ENCODE measurements around the gene RFX1.
"Not testable (repeated sequence)": the region's sequence is repeated elsewhere in the genome, so short reads cannot be mapped to it uniquely, and the experiment has no call there.

The RFX1 gene

GRCh38 chr19:14022469-14022868 lies 16.3 kb upstream of the RFX1 start:
- TF ChIP-seq CTCF (conservative IDR thresholded peaks at IDR 0.05) (no peak), ZFX (IDR thresholded peaks at IDR 0.05) (no peak)
- H3K27ac ChIP-seq: no peak overlapping the region

GRCh38 chr19:14021474-14021873 lies 15.4 kb upstream of the RFX1 start:
- TF ChIP-seq CTCF (conservative IDR thresholded peaks at IDR 0.05): no peak
- no peak for TF ChIP-seq ZFX (IDR thresholded peaks at IDR 0.05)
- no peak overlapping the region for H3K27ac ChIP-seq

- H3K27ac ChIP-seq: not testable (repeated sequence)
Measured at GRCh38 chr19:14019739-14020138, 13.6 kb upstream of the RFX1 start.

GRCh38 chr19:14019100-14019499 lies 13.0 kb upstream of the RFX1 start:
- TF ChIP-seq ZFX (IDR thresholded peaks at IDR 0.05) (no peak), CTCF (conservative IDR thresholded peaks at IDR 0.05) (no peak)
- no peak overlapping the region for H3K27ac ChIP-seq

GRCh38 chr19:14015524-14016035 lies 9.5 kb upstream of the RFX1 start:
- H3K27ac ChIP-seq: no peak overlapping the region
- TF ChIP-seq CTCF (conservative IDR thresholded peaks at IDR 0.05): no peak
- no peak for TF ChIP-seq ZFX (IDR thresholded peaks at IDR 0.05)

DNA sequence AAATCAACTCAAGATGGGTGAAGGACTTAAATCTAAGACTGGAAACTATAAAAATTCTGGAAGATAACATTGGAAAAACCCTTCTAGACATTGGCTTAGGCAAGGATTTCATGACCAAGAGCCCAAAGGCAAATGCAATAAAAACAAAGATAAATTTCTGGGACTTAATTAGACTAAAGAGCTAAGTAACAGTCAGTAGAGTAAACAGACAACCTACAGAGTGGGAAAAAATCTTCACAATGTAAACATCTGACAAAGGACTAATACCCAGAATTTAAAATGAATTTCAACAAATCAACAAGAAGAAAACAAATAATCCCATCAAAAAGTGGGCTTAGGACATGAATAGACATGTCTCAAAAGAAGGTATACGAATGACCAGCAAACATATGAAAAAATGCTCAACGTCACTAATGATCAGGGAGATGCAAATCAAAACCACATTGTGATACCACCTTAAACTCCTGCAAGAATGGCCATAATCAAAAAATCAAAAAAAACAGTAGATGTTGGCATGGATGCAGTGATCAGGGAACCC lies 6.3 kb upstream of the RFX1 start:
- H3K27ac ChIP-seq: no peak overlapping the region
- TF ChIP-seq ZFX (IDR thresholded peaks at IDR 0.05): no peak
- TF ChIP-seq CTCF (conservative IDR thresholded peaks at IDR 0.05): no peak

DNA sequence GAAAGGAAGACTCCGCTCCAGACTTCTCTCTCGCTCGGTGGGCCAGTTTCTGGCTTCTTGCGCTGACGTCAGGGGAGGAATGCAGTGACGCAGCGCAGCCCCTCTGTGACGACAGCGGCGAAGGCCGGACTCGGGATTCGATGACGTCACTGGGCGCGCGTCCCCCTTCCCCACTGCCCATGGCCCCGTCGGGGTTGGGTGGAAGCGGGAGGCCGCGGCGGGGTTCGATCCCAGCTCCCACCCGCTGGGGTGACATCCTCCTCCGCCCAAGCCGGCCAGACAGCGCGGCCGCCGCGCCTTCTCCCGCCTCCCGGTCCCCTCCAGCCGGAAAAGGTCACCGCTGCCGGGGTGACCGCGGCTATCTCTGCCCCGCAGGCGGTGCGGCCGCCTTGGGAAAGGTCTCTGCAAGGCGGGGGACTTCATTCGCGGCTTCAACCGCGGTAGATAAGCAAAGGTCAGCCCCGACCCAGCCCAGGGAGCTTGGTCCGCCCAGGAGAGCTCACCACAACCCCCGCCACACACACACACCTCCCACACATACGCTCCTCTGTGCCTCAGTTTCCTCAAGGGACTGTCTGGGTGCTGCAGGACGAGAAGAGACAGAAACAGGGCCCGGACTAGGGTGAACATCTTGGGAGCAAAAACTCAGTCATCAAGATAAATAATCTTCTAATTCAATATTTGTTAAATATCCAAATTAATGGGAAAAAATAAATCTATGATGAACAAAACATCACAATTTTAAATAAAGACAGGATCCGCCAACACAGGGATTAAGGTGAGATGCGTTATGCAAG lies 844 bp upstream of the RFX1 start:
- TF ChIP-seq ZFX (IDR thresholded peaks at IDR 0.05) (peak; percentile 82; the same call in 1 of the 2 replicates), CTCF (conservative IDR thresholded peaks at IDR 0.05) (no peak)
- H3K27ac ChIP-seq: peak overlapping the region; percentile 91
